ENCODE measurements around the gene DRAM1. TPM values are rescaled to one million over a fixed set of nuclear protein-coding genes. Genes with fewer than 3 reads are reported as not detected.

DRAM1 gene
- total and polyA plus RNA-seq, 10 of the 15 experiments (the other 5 are each of a cell fraction or from before 2014, with no cell fraction given) = 22.4 to 91.5 (median 41.4) TPM

DNA sequence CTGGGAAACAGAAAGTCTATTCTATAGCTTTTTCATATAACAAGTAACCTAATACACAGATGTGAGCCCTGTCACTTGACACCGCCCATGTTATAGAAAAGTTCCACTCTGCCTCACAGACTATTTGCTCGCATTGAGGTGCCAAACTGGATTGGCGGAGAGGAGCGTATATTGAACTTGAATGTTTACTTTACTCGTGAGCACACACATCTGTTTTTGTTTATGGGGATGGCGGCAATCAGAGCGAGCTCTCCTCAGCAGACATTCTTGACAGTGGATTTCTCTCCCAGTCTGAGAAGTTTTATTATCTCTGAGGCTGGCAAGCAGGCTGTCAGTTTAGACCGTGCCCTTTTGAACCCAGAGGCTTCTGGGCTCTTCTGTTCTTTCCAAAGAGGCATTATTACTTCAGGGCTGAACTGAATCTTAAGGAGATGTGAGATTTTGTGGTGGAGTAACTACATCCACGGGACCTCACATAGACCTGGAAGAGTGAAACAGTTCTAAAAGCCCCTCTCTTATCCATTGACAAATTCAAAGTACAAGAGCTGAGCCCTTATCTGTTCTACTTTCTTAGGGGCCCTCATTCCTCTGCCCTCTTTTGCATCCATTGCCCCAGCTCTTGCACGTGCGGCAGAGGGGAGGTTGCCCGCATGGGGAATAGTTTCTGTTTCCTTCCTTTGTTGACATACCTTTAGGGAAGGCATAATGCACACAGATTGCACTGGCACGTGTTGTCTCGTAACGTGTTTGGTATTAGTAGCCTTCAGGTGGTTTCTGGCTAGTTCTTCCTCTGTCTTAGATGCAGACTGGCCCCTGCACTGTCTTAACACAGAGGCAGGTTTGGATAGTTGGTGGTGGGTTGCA, 68.2 kb downstream of the DRAM1 start:
- H3K9me3 ChIP-seq (replicated peaks; ENCODE audit: control insufficient read depth, insufficient read depth, low read length) = no peaks in the 10 kb centered on the region
- peaks cover 26% of the 10 kb centered on the region for H3K4me1 ChIP-seq (ENCODE audit: control insufficient read depth, insufficient read depth, low read length)
- in situ Hi-C loops (cut with MboI) = loop anchor here (25.0 kb wide), 1 partner anchor 1592 kb away; no protein-coding TSS in a partner anchor
- H3K27ac ChIP-seq (ENCODE audit: control insufficient read depth, insufficient read depth) = no peak overlapping the region
- ATAC-seq (no peak), FAIRE-seq (no peak), DNase-seq (ENCODE audit: low read depth, low spot score) (no peak)
- no peaks in the 10 kb centered on the region for H4K20me1 ChIP-seq (ENCODE audit: control insufficient read depth, insufficient read depth)
- intact Hi-C loops (cut with micrococcal nuclease; ENCODE audit: unreplicated experiment) = loop anchor here (10.0 kb wide), 1 partner anchor 359 kb away; no protein-coding TSS in a partner anchor
- ChIA-PET SMC1A (ENCODE audit: uncharacterized antibody, unreplicated experiment) (interaction anchor here (0.6 to 1.9 kb wide), 13 partner anchors 8 to 866 kb away, joined by 3 to 7 read pairs (median 3); no protein-coding TSS in a partner anchor), POLR2A (interaction anchor here (1.3 kb wide), 1 partner anchor 22 kb away, joined by 3 read pairs; no protein-coding TSS in a partner anchor), RAD21 (ENCODE audit: unreplicated experiment) (interaction anchor here (1.0 to 1.4 kb wide), 2 partner anchors 8 to 116 kb away, joined by 3 read pairs; partner anchors contain the start of gene WASHC3), CTCF (interaction anchor here (0.7 to 1.8 kb wide), 7 partner anchors 67 to 866 kb away, joined by 3 to 7 read pairs (median 4); no protein-coding TSS in a partner anchor)
- TF ChIP-seq RELA (IDR thresholded peaks at IDR 0.05; ENCODE audit: borderline replicate concordance, partially characterized antibody) (no peak), ZZZ3 (IDR thresholded peaks at IDR 0.05; ENCODE audit: control insufficient read depth, insufficient read length, low read depth) (no peak), ZNF217 (IDR thresholded peaks at IDR 0.05) (no peak), RB1 (IDR thresholded peaks at IDR 0.05; ENCODE audit: borderline replicate concordance) (no peak), POLR2AphosphoS5 (IDR thresholded peaks at IDR 0.05; ENCODE audit: low read length) (no peak), SRF (IDR thresholded peaks at IDR 0.05; ENCODE audit: low read depth in 2 of 2, low read length in 2 of 2) (no peak), ESRRA (IDR thresholded peaks at IDR 0.05; ENCODE audit: low read length) (no peak), POU2F2 (IDR thresholded peaks at IDR 0.05; ENCODE audit: borderline replicate concordance, low read depth, low read length) (no peak), STAT1 (conservative IDR thresholded peaks at IDR 0.05) (no peak)
- TF ChIP-seq, protein P1, sequence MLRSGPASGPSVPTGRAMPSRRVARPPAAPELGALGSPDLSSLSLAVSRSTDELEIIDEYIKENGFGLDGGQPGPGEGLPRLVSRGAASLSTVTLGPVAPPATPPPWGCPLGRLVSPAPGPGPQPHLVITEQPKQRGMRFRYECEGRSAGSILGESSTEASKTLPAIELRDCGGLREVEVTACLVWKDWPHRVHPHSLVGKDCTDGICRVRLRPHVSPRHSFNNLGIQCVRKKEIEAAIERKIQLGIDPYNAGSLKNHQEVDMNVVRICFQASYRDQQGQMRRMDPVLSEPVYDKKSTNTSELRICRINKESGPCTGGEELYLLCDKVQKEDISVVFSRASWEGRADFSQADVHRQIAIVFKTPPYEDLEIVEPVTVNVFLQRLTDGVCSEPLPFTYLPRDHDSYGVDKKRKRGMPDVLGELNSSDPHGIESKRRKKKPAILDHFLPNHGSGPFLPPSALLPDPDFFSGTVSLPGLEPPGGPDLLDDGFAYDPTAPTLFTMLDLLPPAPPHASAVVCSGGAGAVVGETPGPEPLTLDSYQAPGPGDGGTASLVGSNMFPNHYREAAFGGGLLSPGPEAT (IDR thresholded peaks at IDR 0.05; ENCODE audit: low read depth) = no peak
- TF ChIP-seq, protein P2, sequence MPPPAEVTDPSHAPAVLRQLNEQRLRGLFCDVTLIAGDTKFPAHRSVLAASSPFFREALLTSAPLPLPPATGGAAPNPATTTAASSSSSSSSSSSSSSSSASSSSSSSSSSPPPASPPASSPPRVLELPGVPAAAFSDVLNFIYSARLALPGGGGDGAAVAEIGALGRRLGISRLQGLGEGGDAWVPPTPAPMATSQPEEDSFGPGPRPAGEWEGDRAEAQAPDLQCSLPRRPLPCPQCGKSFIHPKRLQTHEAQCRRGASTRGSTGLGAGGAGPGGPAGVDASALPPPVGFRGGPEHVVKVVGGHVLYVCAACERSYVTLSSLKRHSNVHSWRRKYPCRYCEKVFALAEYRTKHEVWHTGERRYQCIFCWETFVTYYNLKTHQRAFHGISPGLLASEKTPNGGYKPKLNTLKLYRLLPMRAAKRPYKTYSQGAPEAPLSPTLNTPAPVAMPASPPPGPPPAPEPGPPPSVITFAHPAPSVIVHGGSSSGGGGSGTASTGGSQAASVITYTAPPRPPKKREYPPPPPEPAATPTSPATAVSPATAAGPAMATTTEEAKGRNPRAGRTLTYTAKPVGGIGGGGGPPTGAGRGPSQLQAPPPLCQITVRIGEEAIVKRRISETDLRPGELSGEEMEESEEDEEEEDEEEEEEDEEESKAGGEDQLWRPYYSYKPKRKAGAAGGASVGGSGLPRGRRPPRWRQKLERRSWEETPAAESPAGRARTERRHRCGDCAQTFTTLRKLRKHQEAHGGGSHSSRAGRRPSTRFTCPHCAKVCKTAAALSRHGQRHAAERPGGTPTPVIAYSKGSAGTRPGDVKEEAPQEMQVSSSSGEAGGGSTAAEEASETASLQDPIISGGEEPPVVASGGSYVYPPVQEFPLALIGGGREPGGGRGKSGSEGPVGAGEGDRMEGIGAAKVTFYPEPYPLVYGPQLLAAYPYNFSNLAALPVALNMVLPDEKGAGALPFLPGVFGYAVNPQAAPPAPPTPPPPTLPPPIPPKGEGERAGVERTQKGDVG (CRISPR knock-in tag; IDR thresholded peaks at IDR 0.05) = no peak
- no peak overlapping the region for H3K4me3 ChIP-seq
- peaks cover 9 to 28% of the 10 kb centered on the region in 2 experiments for H3K36me3 ChIP-seq (ENCODE audit: control insufficient read depth in 2 of 2, insufficient read depth in 2 of 2, low read length in 1 of 2)
- H3K79me2 ChIP-seq (ENCODE audit: control insufficient read depth, insufficient read depth, low read length) = peaks cover 31% of the 10 kb centered on the region
- WGBS (ENCODE audit: insufficient coverage, insufficient replicate concordance, low lambda C conversion rate, missing lambda C conversion rate) = 90% methylated on average over 15 of the region's 15 CpGs
- H3K9ac ChIP-seq (ENCODE audit: control insufficient read depth, insufficient read depth, low read length) = no peak overlapping the region
- H2AFZ ChIP-seq (ENCODE audit: control insufficient read depth, low read depth, low read length) = no peak overlapping the region
- BruUV-seq (replicated peaks) = no TSS peak
- H3K27me3 ChIP-seq (replicated peaks in 1 of 2; ENCODE audit: control insufficient read depth in 2 of 2, insufficient read depth in 2 of 2, low read length in 1 of 2) = no peaks in the 10 kb centered on the region
- no peak overlapping the region for H3K4me2 ChIP-seq (ENCODE audit: control insufficient read depth, insufficient read depth)
